GM19452 (cell line): ENCODE results near the gene HCN4.
"Not testable (repeated sequence)": the region's sequence is repeated elsewhere in the genome, so short reads cannot be mapped to it uniquely, and the experiment has no call there.

Experiments used
- ATAC-seq: cut with Tn5 transposase; IDR thresholded peaks from one replicate; pipeline ENCODE4 v1.9.1; 2021; ENCODE audit not compliant: unreplicated experiment

The HCN4 gene

DNA sequence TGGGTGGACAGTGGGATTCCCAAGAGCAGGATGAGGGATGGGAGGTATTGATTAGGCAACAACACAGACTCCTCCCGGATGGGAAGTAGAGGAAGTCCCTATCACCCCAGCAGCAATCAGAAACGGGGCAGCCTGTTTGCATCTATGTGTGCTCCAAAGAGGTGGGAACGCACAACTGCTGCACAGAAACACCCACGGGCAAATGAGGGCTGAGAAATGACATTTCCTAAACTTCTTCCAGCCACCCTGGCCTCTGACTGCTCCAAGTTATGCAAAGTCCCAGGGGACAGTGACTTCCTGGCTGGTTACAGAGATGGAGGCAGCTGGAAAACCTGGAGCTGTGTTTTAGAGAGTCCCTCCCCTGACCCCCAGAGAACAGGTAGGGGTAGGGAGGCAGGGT, 42.6 kb downstream of the HCN4 start:
- no peak for ATAC-seq

DNA sequence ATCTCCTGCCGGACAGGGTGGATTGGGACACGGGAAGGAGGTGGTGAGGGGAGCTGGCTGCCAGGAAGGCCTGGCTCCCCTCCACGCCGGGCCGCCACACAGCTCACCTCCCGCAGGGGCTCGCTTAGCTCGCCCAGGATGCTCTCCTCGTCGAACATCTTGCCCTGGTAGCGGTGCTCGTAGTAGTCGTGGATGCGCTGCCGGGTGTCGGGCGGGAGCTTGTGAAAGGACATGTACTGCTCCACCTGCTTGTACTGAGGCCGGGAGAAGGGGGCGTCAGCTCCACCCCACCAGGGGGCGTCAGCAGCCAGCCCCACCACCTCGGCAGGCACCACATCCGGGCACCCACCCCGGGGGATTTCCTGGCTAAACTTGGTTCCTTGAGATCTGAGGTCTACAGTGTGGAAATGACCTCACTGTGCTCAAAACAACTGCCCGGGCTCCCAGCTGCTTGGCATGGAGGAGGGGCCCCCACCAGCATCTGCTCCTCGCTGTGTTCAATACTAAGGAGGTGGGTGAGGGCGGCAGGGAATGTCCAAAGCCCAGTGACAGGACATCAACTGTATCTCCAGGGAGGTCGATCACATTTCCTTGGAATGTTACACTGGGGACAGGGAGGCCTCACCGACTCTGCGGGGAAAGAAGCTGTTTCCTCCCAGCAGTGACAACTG, 43.4 kb downstream of the HCN4 start:
- no peak for ATAC-seq

DNA sequence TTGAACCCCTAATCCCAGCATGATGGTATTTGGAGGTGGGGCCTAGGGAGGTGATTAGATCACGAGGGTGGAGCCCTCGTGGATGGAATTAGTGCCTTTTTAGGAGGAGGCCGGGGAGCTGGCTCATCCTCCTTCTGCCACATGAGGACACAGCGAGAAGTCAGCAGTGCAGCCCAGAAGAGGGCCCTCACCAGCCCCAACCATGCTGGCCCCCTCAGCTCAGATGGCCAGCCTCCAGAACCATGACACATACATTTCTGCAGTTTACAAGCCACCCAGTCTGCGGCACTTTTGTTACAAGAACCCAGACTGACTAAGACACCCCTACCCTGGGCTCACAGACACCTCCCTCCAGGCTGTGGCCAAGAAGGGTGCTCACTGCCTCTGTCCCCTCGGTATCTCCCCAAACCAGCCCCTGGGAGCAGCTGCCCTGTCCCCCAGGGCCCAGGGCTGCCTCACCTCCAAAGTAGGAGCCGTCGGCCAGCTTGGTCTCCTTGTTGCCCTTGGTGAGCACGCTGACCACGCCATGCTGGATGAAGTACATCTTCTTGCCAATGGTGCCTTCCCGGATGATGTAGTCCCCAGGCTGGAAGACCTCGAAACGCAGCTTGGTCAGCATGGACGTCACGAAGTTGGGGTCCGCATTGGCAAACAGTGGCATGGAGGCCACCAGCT, 44.1 kb downstream of the HCN4 start:
- ATAC-seq: no peak

DNA sequence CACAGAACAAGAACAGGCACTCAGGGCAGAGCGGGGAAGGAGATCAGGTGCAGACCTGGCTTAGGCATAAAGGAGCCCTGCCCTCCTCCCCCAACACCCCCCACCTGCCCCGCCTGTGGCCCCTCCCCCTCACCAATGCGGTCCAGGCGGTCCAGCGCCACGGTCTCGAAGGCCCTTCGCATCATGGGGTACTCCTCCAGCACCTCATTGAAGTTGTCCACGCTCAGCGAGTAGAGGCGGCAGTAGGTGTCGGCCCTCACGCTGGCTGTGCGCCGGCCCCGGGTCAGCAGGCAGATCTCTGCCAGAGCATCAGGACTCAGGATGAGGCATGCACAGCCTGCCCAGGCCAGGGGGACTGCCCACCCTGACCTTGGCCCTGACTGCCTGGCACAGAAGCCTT, 44.8 kb downstream of the HCN4 start:
- no peak for ATAC-seq

DNA sequence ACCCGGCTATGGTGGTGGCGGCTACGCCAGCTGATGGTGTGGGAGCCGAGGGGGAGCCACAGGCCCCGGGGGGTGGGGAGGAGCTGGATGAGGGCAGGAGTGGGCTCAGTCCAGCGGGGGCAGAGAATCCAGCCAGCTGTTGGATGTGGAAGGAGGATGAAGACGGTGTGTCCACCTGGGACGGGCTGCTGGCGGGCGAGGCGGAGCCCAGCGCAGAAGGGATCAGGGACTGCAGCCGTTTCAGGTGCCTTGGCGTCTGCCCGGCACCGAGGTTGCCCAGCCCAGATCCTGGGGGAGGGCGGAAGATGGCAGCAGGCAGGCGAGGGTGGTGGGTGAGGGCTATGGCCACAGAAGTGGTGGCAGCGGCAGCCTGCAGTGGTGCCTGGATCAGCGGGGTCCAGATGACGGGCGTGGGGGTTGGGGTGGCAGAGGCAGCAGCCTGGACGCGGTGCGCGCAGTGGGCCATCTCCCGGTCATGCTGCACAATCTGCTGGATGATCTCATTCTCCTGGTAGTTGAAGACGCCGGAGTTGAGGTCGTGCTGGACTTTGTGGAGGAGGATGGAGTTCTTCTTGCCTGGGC, 45.3 kb downstream of the HCN4 start:
- ATAC-seq: no peak

DNA sequence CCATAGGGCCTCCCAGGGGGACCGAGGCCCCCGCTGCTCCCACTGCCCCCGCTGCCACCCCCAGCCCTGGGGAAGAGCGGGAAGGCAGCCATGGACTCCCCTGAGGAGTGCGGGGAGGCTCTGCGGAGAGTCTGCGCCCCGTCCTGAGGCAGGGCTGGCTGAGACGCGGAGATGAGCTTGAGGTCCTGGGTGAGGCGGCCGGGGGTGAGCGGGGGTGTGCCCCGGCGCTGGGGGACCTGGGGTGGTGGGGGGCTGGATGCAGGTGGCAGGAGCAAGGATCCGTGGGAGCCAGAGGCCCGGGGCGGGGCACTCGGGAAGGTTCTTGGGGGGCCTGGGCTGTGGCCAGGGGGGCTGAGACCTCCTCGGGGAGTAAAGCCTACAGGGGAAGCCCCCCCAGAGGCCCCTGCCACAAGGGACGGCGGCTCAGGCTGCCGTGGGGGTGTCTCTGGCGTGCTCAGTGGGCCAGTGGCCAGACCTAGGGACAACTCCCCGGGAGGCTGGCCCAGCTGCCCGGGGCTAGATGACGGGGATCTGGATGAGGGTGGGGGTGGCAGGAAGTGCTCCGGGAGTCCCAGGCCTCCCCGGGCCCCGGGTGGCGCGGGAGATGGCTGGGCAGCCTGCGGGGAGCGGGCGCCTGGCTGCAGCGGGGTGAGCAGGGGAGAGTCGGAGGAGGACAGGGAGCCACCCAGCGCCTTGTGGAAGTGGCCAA, 45.9 kb downstream of the HCN4 start:
- ATAC-seq: no peak

DNA sequence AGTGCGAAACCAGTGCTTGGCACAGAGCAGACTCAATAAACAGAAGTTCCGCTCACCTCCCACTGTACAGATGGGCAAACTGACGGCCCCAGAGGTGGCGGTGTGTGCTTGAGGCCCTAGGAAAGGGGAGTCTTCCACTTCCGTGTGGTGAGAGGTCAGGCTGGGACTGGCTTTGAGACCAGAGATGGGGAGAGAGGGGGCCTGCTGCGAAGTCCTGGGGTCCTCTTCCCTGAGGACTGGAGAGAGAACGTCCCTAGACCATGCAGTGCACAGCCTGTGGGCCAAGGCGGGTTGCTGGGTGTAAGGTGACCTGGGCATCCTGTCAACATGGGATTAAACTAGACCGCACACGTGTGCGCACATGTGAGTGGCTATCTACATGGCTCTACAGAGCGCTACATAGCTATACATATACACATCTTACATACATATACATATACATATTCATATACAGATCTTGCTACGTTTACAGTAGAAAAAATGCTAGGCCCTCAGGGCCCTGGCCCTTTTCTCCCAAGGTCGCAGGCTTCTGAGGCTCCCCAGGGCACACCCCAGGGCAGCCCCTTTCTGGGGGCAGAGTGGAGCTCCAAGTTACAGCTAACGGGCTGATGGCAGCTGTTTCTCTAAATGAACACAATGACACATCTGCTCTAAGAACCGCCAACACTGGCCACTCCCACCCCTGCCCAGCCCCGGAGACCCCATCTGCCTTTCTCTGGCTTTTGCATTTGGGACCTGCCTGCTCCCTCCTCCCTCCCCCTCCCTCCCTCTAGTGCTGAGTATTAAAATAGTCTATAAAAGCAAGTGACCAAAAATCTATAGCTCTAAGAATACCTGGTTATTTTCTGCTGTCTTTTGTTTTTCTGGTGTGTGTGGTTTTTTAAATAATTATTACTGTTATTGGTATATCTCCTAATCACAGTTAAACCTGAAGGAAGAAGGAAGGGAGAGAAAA, 47.0 kb downstream of the HCN4 start:
- no peak for ATAC-seq

DNA sequence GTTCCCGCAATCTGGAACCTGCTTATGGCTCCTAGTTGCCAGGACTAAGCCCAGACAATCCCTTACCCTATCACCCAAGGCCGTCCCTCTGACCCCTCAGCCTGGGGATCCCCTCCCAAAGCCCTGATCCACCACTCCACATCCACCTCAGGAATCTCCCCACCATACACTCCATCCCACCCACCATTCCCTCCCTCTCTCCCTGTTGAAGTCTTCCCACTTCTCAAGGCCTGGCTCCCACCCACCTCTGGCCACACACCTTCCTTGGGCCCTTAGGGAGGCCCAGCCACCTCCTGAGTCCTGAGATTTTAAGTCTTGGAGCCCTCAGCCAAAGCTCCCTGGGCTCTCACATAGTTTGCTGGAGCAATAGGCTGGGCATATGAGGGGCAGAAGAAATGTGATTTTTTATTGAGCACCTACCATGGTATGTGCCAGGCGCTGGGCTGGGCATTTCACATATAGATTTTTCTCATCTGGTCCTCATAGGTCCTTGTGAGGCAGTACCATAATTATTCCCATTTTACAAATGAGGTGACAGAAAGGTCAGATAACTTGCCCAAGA, 48.1 kb downstream of the HCN4 start:
- no peak for ATAC-seq

DNA sequence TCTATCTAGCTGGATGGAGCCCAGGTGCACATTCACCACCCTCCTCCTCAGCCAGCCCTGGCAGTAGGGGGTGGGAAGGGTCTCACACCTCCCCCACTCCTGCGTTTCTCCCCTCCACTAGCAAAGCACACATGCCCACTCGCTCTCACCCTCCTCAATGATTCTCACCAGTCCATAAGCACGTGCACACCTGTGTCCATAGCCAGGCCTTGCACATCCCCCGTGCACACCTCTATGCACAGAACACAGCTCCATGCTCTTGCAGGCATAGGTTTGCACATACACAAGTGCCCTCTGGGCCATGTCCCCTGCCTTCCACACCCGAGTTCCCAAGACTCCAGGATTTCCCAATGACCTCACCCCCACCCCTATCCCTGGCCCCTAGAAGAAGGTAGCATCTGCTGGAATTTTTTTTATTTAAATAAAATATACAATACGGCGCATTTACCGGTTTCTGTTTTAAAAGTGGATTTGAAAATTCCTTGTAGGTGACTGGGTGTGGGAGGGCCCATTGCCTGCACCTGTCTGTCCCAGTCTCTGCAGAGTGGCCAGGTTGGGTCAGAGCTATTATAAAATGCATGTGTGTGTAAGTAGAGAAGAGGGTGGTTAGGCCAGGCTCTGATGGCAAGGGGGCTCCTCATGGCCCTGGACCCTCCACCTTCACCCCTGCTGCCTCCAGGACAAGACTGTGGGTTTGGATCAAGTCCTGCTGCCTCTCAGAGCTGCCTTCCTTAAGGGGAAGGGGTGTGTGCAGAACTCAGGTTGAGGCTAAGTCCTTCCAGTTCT, 49.1 kb downstream of the HCN4 start:
- no peak for ATAC-seq

DNA sequence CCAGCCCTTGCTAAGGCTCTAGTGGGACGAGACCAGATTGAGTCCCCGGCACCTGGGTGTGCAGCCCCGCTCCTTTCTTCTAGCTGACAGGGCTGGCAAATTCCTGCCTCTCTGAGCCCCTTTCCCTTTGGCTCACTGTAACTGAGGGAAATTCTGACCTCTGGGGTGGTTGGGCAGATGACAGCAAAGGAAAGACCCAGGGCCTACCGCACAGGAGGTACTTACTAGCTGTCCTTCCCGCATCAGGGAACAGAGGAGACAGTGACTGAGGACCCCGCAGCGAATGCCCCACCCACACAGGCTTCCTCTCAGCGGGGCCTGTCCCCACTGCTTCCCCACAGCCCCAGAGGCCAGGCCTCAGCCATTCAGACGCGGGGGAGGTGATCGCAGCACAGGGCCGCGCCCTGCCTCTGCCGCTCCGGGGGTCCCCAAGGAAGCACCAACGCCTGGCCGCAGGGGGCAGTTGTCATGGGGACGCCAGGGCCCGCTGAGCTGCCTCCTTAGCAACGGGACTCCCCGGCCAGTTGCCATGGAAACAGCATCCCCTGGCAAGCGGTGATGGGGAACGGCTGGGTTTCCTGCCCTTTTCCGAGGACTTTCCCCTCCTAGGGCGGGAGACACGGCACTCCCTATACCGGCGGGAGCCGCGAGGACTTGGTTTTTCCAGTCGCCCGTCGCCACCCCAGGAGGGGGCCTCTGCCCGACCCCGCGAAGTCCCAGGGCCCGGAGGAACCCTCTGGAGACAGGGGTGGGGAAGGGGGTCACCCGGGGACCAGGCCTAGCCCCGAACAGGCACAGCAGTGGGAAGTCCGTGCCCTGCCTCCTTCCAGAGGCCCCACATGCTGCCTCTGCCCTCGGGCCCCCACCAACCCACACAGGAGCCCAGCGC, 50.1 kb downstream of the HCN4 start:
- ATAC-seq: no peak

DNA sequence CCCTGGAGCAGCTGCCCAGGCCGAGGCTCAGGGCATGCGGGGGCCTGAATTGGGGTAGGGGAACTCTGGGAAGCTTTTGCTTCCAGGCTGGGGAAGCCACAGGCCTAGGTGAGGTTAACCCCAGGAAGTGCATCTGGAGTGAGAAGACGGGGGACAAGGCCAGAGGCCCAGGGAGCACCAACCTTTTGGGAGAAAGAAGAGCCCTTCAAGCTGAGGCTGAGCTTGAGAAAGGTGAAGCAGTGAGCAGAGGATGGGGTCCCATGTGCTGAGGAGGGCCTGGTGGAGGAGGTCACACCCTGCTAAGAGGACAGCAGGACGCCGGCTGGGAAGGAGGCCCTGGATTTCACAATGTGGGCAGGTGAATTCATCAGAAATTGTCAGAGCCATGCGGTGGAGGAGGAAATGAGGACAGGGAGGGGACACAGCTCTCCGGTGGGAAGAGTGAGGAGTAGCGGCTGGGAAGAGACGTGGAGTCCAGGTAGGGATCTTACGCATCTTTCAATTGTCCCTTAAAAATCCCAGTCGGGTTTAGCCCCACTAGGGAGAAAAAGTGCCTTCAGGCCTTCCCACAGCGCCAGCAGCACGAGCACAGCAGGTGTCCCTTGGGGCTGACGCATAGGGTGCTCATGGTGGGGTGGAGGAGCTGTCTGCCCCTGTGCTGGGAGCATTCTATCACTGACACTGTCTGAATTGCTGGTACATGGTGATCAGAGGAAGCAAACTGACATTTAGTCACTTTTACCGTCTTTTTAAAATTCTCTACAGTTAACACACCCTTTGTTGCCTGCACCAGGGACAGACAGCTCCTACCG, 50.9 kb downstream of the HCN4 start:
- ATAC-seq: no peak

DNA sequence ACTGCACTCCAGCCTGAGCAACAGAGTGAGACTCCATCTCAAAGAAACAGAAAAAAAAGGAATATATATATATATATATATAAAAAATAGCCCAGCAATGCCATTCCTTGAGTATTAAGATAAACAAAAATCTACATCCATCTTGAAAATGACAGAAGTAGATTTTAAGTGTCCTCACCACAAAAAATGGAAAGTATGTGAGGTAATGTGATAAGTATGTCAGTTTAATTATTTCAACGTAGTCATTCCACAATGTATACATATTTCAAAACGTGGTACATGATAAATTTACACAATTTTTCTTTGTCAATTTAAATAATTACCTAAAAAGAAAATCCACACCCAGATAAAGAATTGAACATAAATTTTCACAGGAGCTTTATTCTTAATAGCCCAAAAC, 54.9 kb downstream of the HCN4 start:
- no peak for ATAC-seq

DNA sequence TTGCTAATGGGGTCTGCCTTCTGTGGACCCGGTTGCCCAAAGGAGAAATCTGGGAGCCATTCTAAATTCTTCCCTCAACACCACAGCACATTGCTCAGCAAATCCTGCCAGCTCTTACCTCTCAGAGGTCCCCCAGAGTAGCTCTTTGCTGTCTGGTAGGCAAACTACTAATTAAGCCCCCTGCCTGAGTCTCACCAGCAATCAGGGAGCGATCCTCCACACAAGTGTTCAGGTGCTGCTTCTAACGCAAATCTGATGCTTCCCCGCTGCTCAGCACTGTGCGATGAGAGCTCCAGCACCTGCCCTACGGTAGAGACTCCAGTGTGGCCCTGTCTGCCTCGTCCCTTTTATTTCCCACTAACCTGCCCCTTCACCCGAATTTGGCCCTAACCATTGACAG, 60.5 kb downstream of the HCN4 start:
- ATAC-seq: no peak

DNA sequence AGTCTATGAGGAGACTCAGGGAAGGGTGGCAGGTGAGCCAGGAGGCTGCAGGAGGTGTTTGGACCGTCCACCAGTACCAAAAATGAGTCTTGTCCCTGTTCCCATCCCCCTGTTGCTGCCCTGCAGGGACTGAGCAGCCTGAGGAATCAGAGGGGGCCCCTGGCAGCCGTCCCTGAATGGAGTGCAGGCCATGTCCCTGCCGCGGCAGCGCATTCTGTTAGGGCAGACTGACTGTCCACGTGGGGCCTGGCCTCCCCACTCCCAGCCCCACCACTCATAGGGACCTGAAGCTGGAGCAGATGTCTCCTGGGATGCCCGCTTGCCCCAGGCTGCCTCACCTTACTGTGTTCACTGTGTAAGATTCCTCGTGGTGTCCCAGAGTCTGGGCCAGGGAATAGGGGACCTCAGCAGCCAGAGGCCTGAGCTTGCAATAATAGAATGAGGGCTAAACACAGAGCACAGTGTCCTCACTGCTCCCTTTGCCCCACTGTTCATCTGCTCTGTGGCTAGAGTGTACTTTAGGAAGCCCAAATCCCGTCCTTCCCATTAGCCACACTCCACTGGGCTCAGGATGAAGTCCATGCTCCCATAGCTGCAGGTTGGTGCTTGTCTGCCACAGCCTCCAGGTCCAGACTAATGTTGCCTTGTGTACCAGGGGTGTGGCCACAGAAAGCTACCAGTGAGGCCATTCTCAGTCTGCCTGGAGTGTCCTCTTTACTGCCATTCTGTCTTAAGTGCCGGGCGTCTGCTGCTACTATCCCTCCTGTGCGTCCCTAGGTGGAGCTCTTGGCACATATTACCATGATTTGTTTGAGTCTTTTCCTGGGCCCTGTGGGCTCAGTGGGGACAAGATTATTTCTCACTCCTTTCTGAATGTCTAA, 63.2 kb downstream of the HCN4 start:
- no peak for ATAC-seq

DNA sequence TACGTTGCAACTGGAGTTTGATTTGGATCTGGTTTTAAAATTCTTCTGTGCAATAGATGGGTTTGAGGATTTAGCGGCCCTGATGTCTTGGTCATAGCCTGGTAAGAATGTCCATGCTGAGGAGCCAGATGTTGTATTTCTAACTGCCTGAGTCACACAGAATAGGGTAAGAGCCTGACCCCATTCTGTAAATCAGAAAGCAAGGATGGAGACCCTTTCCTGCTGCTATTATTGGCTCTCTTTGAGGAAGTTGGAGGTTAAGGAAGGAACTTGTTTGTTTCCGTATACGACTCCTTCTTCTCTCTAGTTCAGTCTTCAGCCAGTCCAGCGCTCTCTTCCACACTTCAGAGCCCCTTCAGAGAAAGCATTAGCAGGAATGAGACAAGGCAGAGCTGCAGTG, 65.1 kb downstream of the HCN4 start:
- no peak for ATAC-seq

DNA sequence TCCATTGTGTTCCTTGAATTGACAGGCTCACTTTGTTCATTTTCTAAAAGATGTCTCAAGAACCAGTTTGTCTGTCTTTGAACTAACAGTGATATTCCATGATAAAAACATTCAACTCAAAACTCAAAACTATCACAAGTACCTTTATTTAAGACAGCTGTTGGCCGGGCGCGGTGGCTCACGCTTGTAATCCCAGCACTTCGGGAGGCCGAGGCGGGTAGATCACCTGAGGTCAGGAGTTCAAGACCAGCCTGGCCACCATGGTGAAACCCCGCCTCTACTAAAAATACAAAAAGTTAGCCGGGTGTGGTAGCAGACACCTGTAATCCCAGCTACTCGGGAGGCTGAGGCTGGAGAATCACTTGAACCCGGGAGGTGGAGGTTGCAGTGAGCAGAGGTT, 68.5 kb downstream of the HCN4 start:
- ATAC-seq: not testable (repeated sequence)
